Panc1 (cell line): ENCODE measurements around the gene MC4R. TPM values are rescaled to one million over a fixed set of nuclear protein-coding genes. Genes with fewer than 3 reads are reported as not detected.
"Not testable (repeated sequence)": the region's sequence is repeated elsewhere in the genome, so short reads cannot be mapped to it uniquely, and the experiment has no call there.

Experiments used
- ATAC-seq: fragments of 200-7000 bp; cut with Tn5 transposase; 2 replicates; pipeline ENCODE4 v1.9.1; 2020; ENCODE audit warnings: mild to moderate bottlenecking, moderate library complexity
- Bru-seq: library from RNA; stranded (reverse); fragments of 400-500 nt; gene quantifications from one replicate; lab custom pipeline; 2021; lab: Mats Ljungman, UMichigan
- BruChase-seq, 2 experiments: library from RNA; stranded (reverse); fragments of 400-500 nt; gene quantifications; one replicate each; lab custom pipeline; 2021; lab: Mats Ljungman, UMichigan
- BruUV-seq: library from RNA; stranded (reverse); fragments of 400-500 nt; replicated peaks from 2 replicates; lab custom pipeline; 2021; lab: Mats Ljungman, UMichigan
- CTCF ChIA-PET: fragments of 300-600 bp; sonication (Branson Sonifier 250); formaldehyde crosslinking; loops from one replicate; lab custom pipeline; 2022; ENCODE audit warnings: antibody characterized with exemption; lab: Charles Lee
- POLR2A ChIA-PET: fragments of 300-600 bp; sonication (Branson Sonifier 250); formaldehyde crosslinking; loops from one replicate; lab custom pipeline; 2022; ENCODE audit warnings: antibody characterized with exemption; lab: Charles Lee
- DNase-seq: peaks from one replicate; pipeline ENCODE4 v3.0.0-alpha.2; 2010; ENCODE audit warnings: low read depth, low spot score
- H3K27ac ChIP-seq: 2 replicates; pipeline ENCODE4 v1.5.1; 2011; ENCODE audit warnings: mild to moderate bottlenecking, low read length, inconsistent platforms
- H3K27me3 ChIP-seq: fragments of 200-500 bp; sonication (Bioruptor generic); 2 replicates; pipeline ENCODE4 v1.6.0; 2014; ENCODE audit warnings: low read length, inconsistent platforms; ENCODE audit not compliant: control insufficient read depth, insufficient read depth
- H3K36me3 ChIP-seq: fragments of 200-500 bp; sonication (Bioruptor generic); 2 replicates; pipeline ENCODE4 v1.5.1; 2014; ENCODE audit warnings: inconsistent platforms, mild to moderate bottlenecking, low read length, moderate library complexity; ENCODE audit not compliant: control insufficient read depth, insufficient read depth
- H3K4me1 ChIP-seq: 2 replicates; pipeline ENCODE4 v1.5.1; 2011; ENCODE audit warnings: inconsistent platforms, mild to moderate bottlenecking, low read length, moderate library complexity; ENCODE audit not compliant: control insufficient read depth, insufficient read depth
- H3K4me3 ChIP-seq, 2 experiments: 2 replicates each; pipeline ENCODE4 v1.5.1; 2011 to 2012; ENCODE audit warnings: low read depth in 2 of 2, low read length in 2 of 2, mild to moderate bottlenecking in 2 of 2, inconsistent platforms in 1 of 2, moderate library complexity in 1 of 2
- H3K9me3 ChIP-seq: fragments of 200-500 bp; sonication (Bioruptor generic); 2 replicates; pipeline ENCODE4 v1.5.1; 2014; ENCODE audit warnings: low read depth, mild to moderate bottlenecking, inconsistent platforms, low read length, moderate library complexity; ENCODE audit not compliant: control insufficient read depth, insufficient read depth
- POLR2AphosphoS5 ChIP-seq: IDR thresholded peaks from 2 replicates; pipeline ENCODE4 v1.6.1; 2012; ENCODE audit warnings: mild to moderate bottlenecking, low read depth, low read length, moderate library complexity
- SIN3A ChIP-seq: IDR thresholded peaks from 2 replicates; pipeline ENCODE4 v1.6.1; 2012; ENCODE audit warnings: low read depth, mild to moderate bottlenecking, low read length, moderate library complexity, borderline replicate concordance; ENCODE audit not compliant: insufficient read depth
- TCF7L2 ChIP-seq: IDR thresholded peaks from 2 replicates; pipeline ENCODE4 v1.6.1; 2011; ENCODE audit warnings: mild to moderate bottlenecking, low read depth, low read length, inconsistent platforms
- in situ Hi-C: cut with HindIII; loops from 2 replicates; pipeline ENCODE4 v1.10.0; 2016; ENCODE audit warnings: low sequenced_read_pairs, low pct_unique_long_range_greater_than_20kb
- intact Hi-C: fragments of 100-400 bp; cut with micrococcal nuclease; formaldehyde crosslinking; loops from one replicate; pipeline ENCODE4 v1.10.0; 2022; ENCODE audit not compliant: unreplicated experiment
- long read RNA-seq: library from polyadenylated mRNA; unstranded; transcript quantifications from one replicate; pipeline ENCODE4 v2.0.0, GENCODE V29; 2021; ENCODE audit not compliant: unreplicated experiment
- polyA plus RNA-seq: library from polyadenylated mRNA; unstranded; fragments of >200 nt; gene quantifications from one replicate; pipeline ENCODE4 v1.2.1, GENCODE V29; 2012; ENCODE audit warnings: missing spikeins; ENCODE audit not compliant: insufficient read length
- total RNA-seq: library from RNA; stranded (reverse); gene quantifications from one replicate; pipeline ENCODE4 v1.2.1, GENCODE V29; 2021; ENCODE audit not compliant: unreplicated experiment
- TF ChIP-seq, protein P1 (sequence below): fragments of 450-650 bp; IDR thresholded peaks from 2 replicates; pipeline ENCODE4 v1.5.1; 2017; ENCODE audit warnings: mild to moderate bottlenecking
- TF ChIP-seq, protein P2 (sequence below), 2 experiments: IDR thresholded peaks; 2 replicates each; pipeline ENCODE4 v1.6.1; 2011 to 2012; ENCODE audit warnings: low read depth in 2 of 2, control low read depth in 1 of 2, low read length in 1 of 2, mild to moderate bottlenecking in 1 of 2, moderate library complexity in 1 of 2; ENCODE audit not compliant: insufficient read depth in 1 of 2

Gene MC4R
- total RNA-seq = not detected
- polyA plus RNA-seq = not detected
- not detected for Bru-seq, nascent RNA
- BruChase-seq, experiment 1, labeled RNA remaining after a 2-hour chase = not detected
- BruChase-seq, experiment 2, labeled RNA remaining after a 6-hour chase = not detected
- long read RNA-seq = 0 reads

DNA sequence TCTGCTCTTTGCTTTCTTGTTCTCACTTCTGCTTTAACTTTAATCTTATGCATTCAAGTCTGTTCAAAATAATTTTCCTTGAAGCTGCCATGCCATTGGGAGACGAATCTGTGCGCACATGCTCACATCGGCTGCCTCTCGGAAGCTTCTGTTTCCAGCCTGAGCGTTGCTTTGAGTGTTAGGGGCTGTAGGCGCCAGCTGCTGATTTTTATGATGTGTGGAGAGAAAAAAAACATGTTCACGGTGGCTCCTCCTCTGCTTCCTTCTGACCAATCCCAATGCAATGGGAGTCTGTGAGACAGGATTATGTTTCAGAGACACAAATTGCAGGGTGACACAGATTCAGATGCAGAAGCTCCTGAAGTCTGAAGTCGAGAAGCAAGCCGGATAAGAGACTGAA, at the start of gene MC4R:
MC4R (minus strand) TSS at position 180 of the 400 bp plus-strand sequence. CDS start 426 bp downstream, outside the sequence.
- in situ Hi-C loops (no loop called here), intact Hi-C loops (no loop called here)
- Histone ChIP-seq H3K9me3 (no peaks in the 10 kb centered on the region), H3K4me1 (no peaks in the 10 kb centered on the region), H3K27me3 (no peaks in the 10 kb centered on the region), H3K4me3 (no peak within 1 kb of the TSS; a peak in 1 of 4 replicates), H3K27ac (no peak within 1 kb of the TSS), H3K36me3 (no peaks in the 10 kb centered on the region)
- BruUV-seq = no TSS peak
- POLR2A ChIA-PET = interaction anchor here (0.6 kb wide), 1 partner anchor 13 kb away, joined by 5 read pairs; no protein-coding TSS in a partner anchor
- no peak for TF ChIP-seq POLR2AphosphoS5
- TF ChIP-seq, protein P1, sequence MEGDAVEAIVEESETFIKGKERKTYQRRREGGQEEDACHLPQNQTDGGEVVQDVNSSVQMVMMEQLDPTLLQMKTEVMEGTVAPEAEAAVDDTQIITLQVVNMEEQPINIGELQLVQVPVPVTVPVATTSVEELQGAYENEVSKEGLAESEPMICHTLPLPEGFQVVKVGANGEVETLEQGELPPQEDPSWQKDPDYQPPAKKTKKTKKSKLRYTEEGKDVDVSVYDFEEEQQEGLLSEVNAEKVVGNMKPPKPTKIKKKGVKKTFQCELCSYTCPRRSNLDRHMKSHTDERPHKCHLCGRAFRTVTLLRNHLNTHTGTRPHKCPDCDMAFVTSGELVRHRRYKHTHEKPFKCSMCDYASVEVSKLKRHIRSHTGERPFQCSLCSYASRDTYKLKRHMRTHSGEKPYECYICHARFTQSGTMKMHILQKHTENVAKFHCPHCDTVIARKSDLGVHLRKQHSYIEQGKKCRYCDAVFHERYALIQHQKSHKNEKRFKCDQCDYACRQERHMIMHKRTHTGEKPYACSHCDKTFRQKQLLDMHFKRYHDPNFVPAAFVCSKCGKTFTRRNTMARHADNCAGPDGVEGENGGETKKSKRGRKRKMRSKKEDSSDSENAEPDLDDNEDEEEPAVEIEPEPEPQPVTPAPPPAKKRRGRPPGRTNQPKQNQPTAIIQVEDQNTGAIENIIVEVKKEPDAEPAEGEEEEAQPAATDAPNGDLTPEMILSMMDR = no peak
- TF ChIP-seq SIN3A = no peak
- TF ChIP-seq TCF7L2 = no peak
- TF ChIP-seq, protein P2, sequence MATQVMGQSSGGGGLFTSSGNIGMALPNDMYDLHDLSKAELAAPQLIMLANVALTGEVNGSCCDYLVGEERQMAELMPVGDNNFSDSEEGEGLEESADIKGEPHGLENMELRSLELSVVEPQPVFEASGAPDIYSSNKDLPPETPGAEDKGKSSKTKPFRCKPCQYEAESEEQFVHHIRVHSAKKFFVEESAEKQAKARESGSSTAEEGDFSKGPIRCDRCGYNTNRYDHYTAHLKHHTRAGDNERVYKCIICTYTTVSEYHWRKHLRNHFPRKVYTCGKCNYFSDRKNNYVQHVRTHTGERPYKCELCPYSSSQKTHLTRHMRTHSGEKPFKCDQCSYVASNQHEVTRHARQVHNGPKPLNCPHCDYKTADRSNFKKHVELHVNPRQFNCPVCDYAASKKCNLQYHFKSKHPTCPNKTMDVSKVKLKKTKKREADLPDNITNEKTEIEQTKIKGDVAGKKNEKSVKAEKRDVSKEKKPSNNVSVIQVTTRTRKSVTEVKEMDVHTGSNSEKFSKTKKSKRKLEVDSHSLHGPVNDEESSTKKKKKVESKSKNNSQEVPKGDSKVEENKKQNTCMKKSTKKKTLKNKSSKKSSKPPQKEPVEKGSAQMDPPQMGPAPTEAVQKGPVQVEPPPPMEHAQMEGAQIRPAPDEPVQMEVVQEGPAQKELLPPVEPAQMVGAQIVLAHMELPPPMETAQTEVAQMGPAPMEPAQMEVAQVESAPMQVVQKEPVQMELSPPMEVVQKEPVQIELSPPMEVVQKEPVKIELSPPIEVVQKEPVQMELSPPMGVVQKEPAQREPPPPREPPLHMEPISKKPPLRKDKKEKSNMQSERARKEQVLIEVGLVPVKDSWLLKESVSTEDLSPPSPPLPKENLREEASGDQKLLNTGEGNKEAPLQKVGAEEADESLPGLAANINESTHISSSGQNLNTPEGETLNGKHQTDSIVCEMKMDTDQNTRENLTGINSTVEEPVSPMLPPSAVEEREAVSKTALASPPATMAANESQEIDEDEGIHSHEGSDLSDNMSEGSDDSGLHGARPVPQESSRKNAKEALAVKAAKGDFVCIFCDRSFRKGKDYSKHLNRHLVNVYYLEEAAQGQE (IDR thresholded peaks at IDR 0.05; ENCODE audit: insufficient read depth in 1 of 2, low read depth in 2 of 2, low read length in 1 of 2) = no peak
- CTCF ChIA-PET = no interaction called here
- DNase-seq (no peak), ATAC-seq (no peak)

DNA sequence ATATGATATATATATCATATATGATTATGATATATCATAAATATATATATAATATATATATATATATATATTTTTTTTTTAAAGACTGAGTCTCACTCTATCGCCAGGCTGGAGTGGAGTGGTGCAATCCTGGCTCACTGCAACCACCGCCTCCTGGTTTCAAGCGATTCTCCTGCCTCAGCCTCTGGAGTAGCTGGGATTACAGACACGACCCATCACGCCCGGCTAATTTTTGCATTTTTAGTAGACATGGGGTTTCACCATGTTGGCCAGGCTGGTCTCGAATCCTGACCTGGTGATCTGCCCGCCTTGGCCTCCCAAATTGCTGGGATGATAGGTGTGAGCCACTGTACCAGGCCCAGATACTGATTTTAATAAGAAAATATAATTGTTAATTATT, 49.7 kb upstream of the MC4R start:
- H3K4me3 ChIP-seq, POLR2A ChIA-PET, intact Hi-C loops, ATAC-seq, H3K36me3 ChIP-seq, H3K9me3 ChIP-seq, BruUV-seq, in situ Hi-C loops, H3K4me1 ChIP-seq, H3K27me3 ChIP-seq, H3K27ac ChIP-seq, CTCF ChIA-PET, DNase-seq: not testable (repeated sequence)

DNA sequence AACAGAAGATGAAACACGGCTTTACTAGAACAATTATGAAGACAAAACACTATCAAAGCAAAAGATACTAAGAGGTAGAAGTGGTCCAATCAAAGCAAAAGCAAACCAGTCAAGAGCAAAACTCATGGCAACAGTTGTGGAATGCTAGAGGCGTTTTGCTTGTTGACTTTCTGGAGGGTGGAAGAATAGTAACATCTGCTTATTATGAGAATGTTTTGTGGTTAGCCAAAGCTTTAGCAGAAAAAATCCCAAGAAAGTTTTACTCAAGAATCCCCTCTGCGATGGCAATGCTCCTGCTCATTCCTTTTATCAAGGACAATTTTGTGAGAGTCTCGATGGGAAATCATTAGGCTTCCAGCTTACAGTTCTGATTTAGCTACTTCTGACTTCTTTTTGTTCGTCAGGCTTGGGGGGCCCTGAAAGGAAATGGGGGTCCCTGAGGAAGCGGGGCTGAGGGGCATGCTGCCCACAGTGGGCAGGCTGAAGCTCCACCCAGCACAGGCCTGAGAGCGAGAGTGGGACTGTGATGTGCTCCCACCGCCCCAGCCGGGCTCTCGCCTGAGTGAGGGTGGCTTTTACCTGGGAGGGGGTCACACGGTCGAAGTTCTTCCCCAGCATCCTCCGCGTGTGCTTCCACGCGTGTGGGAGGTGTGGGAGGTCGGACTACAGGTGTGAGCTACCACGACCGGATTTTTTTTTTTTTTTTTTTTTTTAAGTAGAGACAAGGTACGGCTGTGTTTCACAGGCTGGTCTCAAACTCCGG, 49.0 kb upstream of the MC4R start:
- no TSS peak for BruUV-seq
- H3K36me3 ChIP-seq = no peaks in the 10 kb centered on the region
- POLR2A ChIA-PET = no interaction called here
- in situ Hi-C loops (no loop called here), intact Hi-C loops (no loop called here)
- H3K9me3 ChIP-seq = no peaks in the 10 kb centered on the region
- DNase-seq (no peak), ATAC-seq (no peak)
- H3K4me1 ChIP-seq = no peaks in the 10 kb centered on the region
- H3K4me3 ChIP-seq = no peak overlapping the region
- no peak overlapping the region for H3K27ac ChIP-seq
- no peaks in the 10 kb centered on the region for H3K27me3 ChIP-seq
- TF ChIP-seq, protein P2 (IDR thresholded peaks at IDR 0.05; ENCODE audit: insufficient read depth in 1 of 2, low read depth in 2 of 2, low read length in 1 of 2) = no peak
- TF ChIP-seq, protein P1 = no peak
- no peak for TF ChIP-seq POLR2AphosphoS5
- no peak for TF ChIP-seq SIN3A
- no peak for TF ChIP-seq TCF7L2
- CTCF ChIA-PET = no interaction called here
